Ishikawa (cell line): ENCODE results near the gene CLEC11A.
A peak's percentile ranks its signal among the peaks of the same experiment; 100 is the strongest.
"Not testable (repeated sequence)": the region's sequence is repeated elsewhere in the genome, so short reads cannot be mapped to it uniquely, and the experiment has no call there.

Source experiments
- CEBPB ChIP-seq: IDR thresholded peaks from 2 replicates; pipeline ENCODE4 v1.6.1; 2012
- CREB1 ChIP-seq: IDR thresholded peaks from 2 replicates; pipeline ENCODE4 v1.6.1; 2012; ENCODE audit warnings: low read depth
- EGR1 ChIP-seq: IDR thresholded peaks from 2 replicates; pipeline ENCODE4 v1.6.1; 2012
- EP300 ChIP-seq: IDR thresholded peaks from 2 replicates; pipeline ENCODE4 v1.6.1; 2012; ENCODE audit warnings: borderline replicate concordance
- FOXM1 ChIP-seq: IDR thresholded peaks from 2 replicates; pipeline ENCODE4 v1.6.1; 2012; ENCODE audit warnings: low read depth, borderline replicate concordance
- MAX ChIP-seq: IDR thresholded peaks from 2 replicates; pipeline ENCODE4 v1.6.1; 2012
- NFIC ChIP-seq: IDR thresholded peaks from 2 replicates; pipeline ENCODE4 v1.6.1; 2012
- RAD21 ChIP-seq: IDR thresholded peaks from 2 replicates; pipeline ENCODE4 v1.6.1; 2012; ENCODE audit warnings: low read depth
- TAF1 ChIP-seq: IDR thresholded peaks from 2 replicates; pipeline ENCODE4 v1.6.1; 2012; ENCODE audit warnings: low read depth, mild to moderate bottlenecking
- TCF12 ChIP-seq: IDR thresholded peaks from 2 replicates; pipeline ENCODE4 v1.6.1; 2012; ENCODE audit warnings: low read depth
- TEAD4 ChIP-seq: IDR thresholded peaks from 2 replicates; pipeline ENCODE4 v1.6.1; 2012
- USF1 ChIP-seq: IDR thresholded peaks from 2 replicates; pipeline ENCODE4 v1.6.1; 2012
- YY1 ChIP-seq: IDR thresholded peaks from 2 replicates; pipeline ENCODE4 v1.6.1; 2012; ENCODE audit warnings: low read depth
- ZBTB7A ChIP-seq: IDR thresholded peaks from 2 replicates; pipeline ENCODE4 v1.6.1; 2012; ENCODE audit warnings: low read depth

Gene CLEC11A

GRCh38 chr19:50759886-50760285 lies 36.7 kb downstream of the CLEC11A start:
- TF ChIP-seq TAF1 (no peak), CEBPB (peak; percentile 40), USF1 (peak; percentile 93)

- no peak for TF ChIP-seq RAD21
- TF ChIP-seq MAX = no peak
- no peak for TF ChIP-seq EGR1
Measured at GRCh38 chr19:50764409-50764808, 41.2 kb downstream of the CLEC11A start.

GRCh38 chr19:50768277-50768676 lies 45.1 kb downstream of the CLEC11A start:
- no peak for TF ChIP-seq CREB1
- TF ChIP-seq FOXM1 = no peak
- TF ChIP-seq RAD21 = no peak
- no peak for TF ChIP-seq EGR1
- TF ChIP-seq ZBTB7A = no peak
- no peak for TF ChIP-seq TAF1
- no peak for TF ChIP-seq EP300
- TF ChIP-seq YY1 = no peak
- TF ChIP-seq CEBPB = no peak
- no peak for TF ChIP-seq TCF12

GRCh38 chr19:50770164-50770563 lies 47.0 kb downstream of the CLEC11A start, which contains the start of gene GPR32:
Gene GPR32, plus strand, starts transcription at chr19:50770464. Its CDS starts 137 bp downstream, at chr19:50770601.
- TF ChIP-seq NFIC, USF1, TEAD4: not testable (repeated sequence)

GRCh38 chr19:50770888-50771287 lies 47.7 kb downstream of the CLEC11A start:
- TF ChIP-seq YY1 = no peak
- no peak for TF ChIP-seq TEAD4
- no peak for TF ChIP-seq EP300
- TF ChIP-seq TCF12 = no peak
- TF ChIP-seq ZBTB7A = no peak
- TF ChIP-seq RAD21 = no peak
- no peak for TF ChIP-seq FOXM1
- TF ChIP-seq CREB1 = no peak

- no peak for TF ChIP-seq CEBPB
- peak; percentile 87 for TF ChIP-seq USF1
Measured at GRCh38 chr19:50772476-50772875, 49.3 kb downstream of the CLEC11A start.
